CD4-positive, alpha-beta T cell (primary cell): Measurements from ENCODE around the gene PDE3A. TPM values are rescaled to one million over a fixed set of nuclear protein-coding genes. Genes with fewer than 3 reads are reported as not detected.

Experiments
- ATAC-seq: fragments of 200-7000 bp; cut with Tn5 transposase; one replicate; pipeline ENCODE4 v1.10.0; 2022; ENCODE audit warnings: mild to moderate bottlenecking; ENCODE audit not compliant: poor library complexity
- CTCF ChIA-PET: fragments of 350-600 bp; sonication (Branson Sonifier 250); formaldehyde crosslinking; loops from one replicate; lab custom pipeline; 2021; ENCODE audit warnings: antibody characterized with exemption, inconsistent platforms; lab: Charles Lee
- POLR2A ChIA-PET: fragments of 350-600 bp; sonication (Branson Sonifier 250); formaldehyde crosslinking; loops from one replicate; lab custom pipeline; 2021; ENCODE audit warnings: antibody characterized with exemption, inconsistent platforms; lab: Charles Lee
- DNase-seq, 14 experiments: peaks; one replicate each; pipeline ENCODE4 v3.0.0-alpha.2; 2013 to 2020; ENCODE audit warnings: mixed read lengths in 2 of 14
- H3K27ac ChIP-seq, 2 donors: one replicate each; pipeline versions ENCODE4 v1.5.1 to v1.7.0; 2013; ENCODE audit warnings: low read length in 2 of 2, low read depth in 1 of 2, mild to moderate bottlenecking in 1 of 2
- H3K27me3 ChIP-seq, 2 experiments: 1 replicate in 1 of 2; 2 replicates in 1 of 2; pipeline versions ENCODE4 v1.6.1 to v1.7.0; 2013; ENCODE audit warnings: low read length in 2 of 2, control low read depth in 1 of 2, mild to moderate bottlenecking in 1 of 2, moderate library complexity in 1 of 2; ENCODE audit not compliant: insufficient read depth in 2 of 2, control insufficient read depth in 1 of 2
- H3K36me3 ChIP-seq: one replicate; pipeline ENCODE4 v1.6.1; 2013; ENCODE audit warnings: low read length, control low read depth; ENCODE audit not compliant: insufficient read depth
- H3K4me1 ChIP-seq: one replicate; pipeline ENCODE4 v1.6.1; 2013; ENCODE audit warnings: low read length, control low read depth; ENCODE audit not compliant: insufficient read depth
- H3K4me3 ChIP-seq: one replicate; pipeline ENCODE4 v1.5.1; 2013; ENCODE audit warnings: mild to moderate bottlenecking, low read length, moderate library complexity
- H3K9me3 ChIP-seq, 2 experiments: 1 replicate in 1 of 2; 2 replicates in 1 of 2; pipeline versions ENCODE4 v1.6.1 to v1.7.0; 2013; ENCODE audit warnings: low read length in 2 of 2, mild to moderate bottlenecking in 2 of 2, control low read depth in 1 of 2, moderate library complexity in 1 of 2; ENCODE audit not compliant: control insufficient read depth in 1 of 2, insufficient read depth in 1 of 2
- H3K27ac Mint-ChIP-seq: one replicate; pipeline ENCODE4 v1.8.0; 2020; ENCODE audit warnings: mixed read lengths
- H3K27me3 Mint-ChIP-seq: one replicate; pipeline ENCODE4 v1.8.0; 2021; ENCODE audit warnings: mixed read lengths
- H3K36me3 Mint-ChIP-seq: one replicate; pipeline ENCODE4 v1.8.0; 2021; ENCODE audit warnings: low read depth, mixed read lengths
- H3K4me1 Mint-ChIP-seq: one replicate; pipeline ENCODE4 v1.8.0; 2021; ENCODE audit warnings: low read depth, mixed read lengths
- H3K4me3 Mint-ChIP-seq: one replicate; pipeline ENCODE4 v1.8.0; 2020; ENCODE audit warnings: mild to moderate bottlenecking, mixed read lengths
- H3K9me3 Mint-ChIP-seq: one replicate; pipeline ENCODE4 v1.8.0; 2020; ENCODE audit warnings: mixed read lengths
- CTCF ChIP-seq: fragments of 200-600 bp; IDR thresholded peaks from one replicate; pipeline ENCODE4 v1.8.0; 2022; ENCODE audit warnings: antibody characterized with exemption, mild to moderate bottlenecking
- intact Hi-C, 2 experiments: fragments of 100-400 bp; cut with DNase I in 1 of 2; cut with micrococcal nuclease in 1 of 2; formaldehyde crosslinking; loops; one replicate each; pipeline versions ENCODE4 v1.15.1 to v1.9.0; 2023 to 2025; cut with DNase I, micrococcal nuclease
- total RNA-seq, 174 experiments: library from RNA in 2 of 174; stranded (reverse) in 2 of 174; gene quantifications; one replicate each; pipeline ENCODE4 v1.2.3 and lab custom pipeline; 2021 to 2026

Gene PDE3A
- total RNA-seq, 2 experiments from 2014 or later = not detected

GRCh38 chr12:20424841-20425240 lies 56.5 kb downstream of the PDE3A start:
- DNase-seq (no peak), ATAC-seq (no peak)
- Mint-ChIP-seq H3K4me1 (no peaks in the 10 kb centered on the region), H3K27me3 (no peaks in the 10 kb centered on the region), H3K4me3 (no peak overlapping the region), H3K9me3 (no peaks in the 10 kb centered on the region), H3K36me3 (no peaks in the 10 kb centered on the region), H3K27ac (no peak overlapping the region)
- intact Hi-C loops = no loop called here
- H3K4me1 ChIP-seq = no peaks in the 10 kb centered on the region
- no peaks in the 10 kb centered on the region for H3K36me3 ChIP-seq
- no peak overlapping the region for H3K4me3 ChIP-seq
- ChIA-PET CTCF (no interaction called here), POLR2A (no interaction called here)
- no peak overlapping the region for H3K27ac ChIP-seq
- no peaks in the 10 kb centered on the region for H3K9me3 ChIP-seq
- TF ChIP-seq CTCF = no peak
- H3K27me3 ChIP-seq = no peaks in the 10 kb centered on the region

- no peak overlapping the region for H3K4me3 ChIP-seq
- ChIA-PET CTCF (no interaction called here), POLR2A (no interaction called here)
- Mint-ChIP-seq H3K4me1 (no peaks in the 10 kb centered on the region), H3K36me3 (no peaks in the 10 kb centered on the region), H3K9me3 (no peaks in the 10 kb centered on the region), H3K27ac (no peak overlapping the region), H3K27me3 (no peaks in the 10 kb centered on the region), H3K4me3 (no peak overlapping the region)
- H3K36me3 ChIP-seq = no peaks in the 10 kb centered on the region
- H3K27ac ChIP-seq = no peak overlapping the region
- intact Hi-C loops = no loop called here
- no peaks in the 10 kb centered on the region for H3K9me3 ChIP-seq
- TF ChIP-seq CTCF = no peak
- ATAC-seq (no peak), DNase-seq (no peak)
- H3K27me3 ChIP-seq = no peaks in the 10 kb centered on the region
- no peaks in the 10 kb centered on the region for H3K4me1 ChIP-seq
These were observed 57.9 kb downstream of the PDE3A start for GRCh38 chr12:20426191-20426590.

GRCh38 chr12:20426957-20427356 lies 58.6 kb downstream of the PDE3A start:
- Histone ChIP-seq H3K4me1 (no peaks in the 10 kb centered on the region), H3K9me3 (no peaks in the 10 kb centered on the region), H3K36me3 (no peaks in the 10 kb centered on the region), H3K4me3 (no peak overlapping the region), H3K27ac (no peak overlapping the region), H3K27me3 (no peaks in the 10 kb centered on the region)
- Mint-ChIP-seq H3K9me3 (no peaks in the 10 kb centered on the region), H3K4me1 (no peaks in the 10 kb centered on the region), H3K27ac (no peak overlapping the region), H3K36me3 (no peaks in the 10 kb centered on the region), H3K4me3 (no peak overlapping the region), H3K27me3 (no peaks in the 10 kb centered on the region)
- CTCF ChIA-PET = no interaction called here
- POLR2A ChIA-PET = no interaction called here
- no peak for ATAC-seq
- no peak for TF ChIP-seq CTCF
- intact Hi-C loops = no loop called here
- no peak for DNase-seq
